ENCODE data around the gene RNF151. TPM values are rescaled to one million over a fixed set of nuclear protein-coding genes. Genes with fewer than 3 reads are reported as not detected.

Gene RNF151
- total RNA-seq, 2 experiments from 2014 or later = not detected

- Histone ChIP-seq H3K27ac (ENCODE audit: low read depth in 1 of 2, low read length in 2 of 2) (no peak overlapping the region), H3K4me1 (ENCODE audit: insufficient read depth, low read length) (peaks cover 14% of the 10 kb centered on the region), H3K27me3 (ENCODE audit: control insufficient read depth in 1 of 2, insufficient read depth in 2 of 2, low read length in 2 of 2) (peaks cover 49 to 68% of the 10 kb centered on the region in 2 experiments), H3K4me3 (ENCODE audit: low read length) (no peak overlapping the region), H3K36me3 (ENCODE audit: insufficient read depth, low read length) (no peaks in the 10 kb centered on the region), H3K9me3 (ENCODE audit: control insufficient read depth in 1 of 2, insufficient read depth in 1 of 2, low read length in 2 of 2) (peaks cover 0 to 40% of the 10 kb centered on the region in 2 experiments)
- no peak overlapping the region for H3K4me3 Mint-ChIP-seq
- ChIA-PET CTCF (no interaction called here), POLR2A (no interaction called here)
- no peak overlapping the region for H3K27ac Mint-ChIP-seq
- ATAC-seq (ENCODE audit: poor library complexity) = no peak
- TF ChIP-seq CTCF (IDR thresholded peaks at IDR 0.05) = no peak
- DNase-seq = no peak
- H3K9me3 Mint-ChIP-seq = no peaks in the 10 kb centered on the region
- H3K4me1 Mint-ChIP-seq (ENCODE audit: low read depth) = no peaks in the 10 kb centered on the region
- intact Hi-C loops (cut with DNase I, micrococcal nuclease) = no loop called here
- H3K36me3 Mint-ChIP-seq (ENCODE audit: low read depth) = no peaks in the 10 kb centered on the region
- H3K27me3 Mint-ChIP-seq = peaks cover 62% of the 10 kb centered on the region
Measured at GRCh38 chr16:1920727-1921171, 45.9 kb upstream of the RNF151 start.

GRCh38 chr16:1922357-1922756 is 44.3 kb upstream of the RNF151 start:
- Histone ChIP-seq H3K27me3 (ENCODE audit: control insufficient read depth in 1 of 2, insufficient read depth in 2 of 2, low read length in 2 of 2) (peaks cover 43 to 52% of the 10 kb centered on the region in 2 experiments), H3K4me3 (ENCODE audit: low read length) (no peak overlapping the region), H3K4me1 (ENCODE audit: insufficient read depth, low read length) (peaks cover 13% of the 10 kb centered on the region), H3K9me3 (ENCODE audit: control insufficient read depth in 1 of 2, insufficient read depth in 1 of 2, low read length in 2 of 2) (peaks cover 0 to 35% of the 10 kb centered on the region in 2 experiments), H3K27ac (ENCODE audit: low read depth in 1 of 2, low read length in 2 of 2) (no peak overlapping the region), H3K36me3 (ENCODE audit: insufficient read depth, low read length) (no peaks in the 10 kb centered on the region)
- no peak for ATAC-seq (ENCODE audit: poor library complexity)
- Mint-ChIP-seq H3K27me3 (peaks cover 49% of the 10 kb centered on the region), H3K4me3 (no peak overlapping the region), H3K4me1 (ENCODE audit: low read depth) (no peaks in the 10 kb centered on the region), H3K9me3 (no peaks in the 10 kb centered on the region), H3K36me3 (ENCODE audit: low read depth) (no peaks in the 10 kb centered on the region), H3K27ac (no peak overlapping the region)
- TF ChIP-seq CTCF (IDR thresholded peaks at IDR 0.05) = no peak
- ChIA-PET POLR2A (interaction anchor here (0.6 kb wide), 1 partner anchor 189 kb away, joined by 3 read pairs; no protein-coding TSS in a partner anchor), CTCF (no interaction called here)
- intact Hi-C loops (cut with DNase I, micrococcal nuclease) = no loop called here
- DNase-seq = no peak

DNA sequence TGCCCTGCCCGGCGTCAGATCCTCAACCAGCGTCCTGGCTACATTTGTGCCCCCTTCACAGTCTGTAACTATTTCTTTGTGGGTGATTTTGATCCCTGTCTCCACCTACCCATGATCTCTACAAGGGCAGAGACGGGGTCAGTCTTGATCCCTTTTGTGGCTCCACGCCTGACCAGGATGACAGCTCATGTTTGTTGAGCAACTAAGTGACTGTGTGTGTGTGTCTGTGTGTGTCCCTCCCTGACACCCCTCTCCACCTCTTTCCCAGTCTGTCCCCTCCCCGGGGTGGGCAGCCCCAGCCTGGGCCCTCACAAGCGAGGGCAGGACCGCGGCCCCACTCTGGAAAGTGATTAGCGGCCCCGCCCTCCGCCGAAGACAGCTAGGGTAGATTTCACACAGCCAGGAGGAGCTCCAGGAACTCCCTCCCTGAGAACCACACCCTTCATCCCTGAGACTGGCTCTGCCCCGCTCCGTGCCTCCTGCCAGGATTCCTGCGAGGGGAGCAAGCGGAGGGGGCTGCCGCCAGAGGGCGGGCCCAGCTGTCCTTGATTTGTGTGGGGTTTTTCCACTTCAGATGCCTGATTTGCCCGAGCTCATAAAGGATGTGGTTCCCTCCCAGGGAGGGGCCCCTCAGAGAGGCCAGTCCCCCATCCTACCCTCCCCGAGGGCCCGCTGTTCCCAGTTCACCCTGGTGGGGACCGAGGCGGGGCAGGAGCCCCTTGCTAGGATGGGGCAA is 43.2 kb upstream of the RNF151 start:
- Histone ChIP-seq H3K4me1 (ENCODE audit: insufficient read depth, low read length) (peaks cover 11% of the 10 kb centered on the region), H3K9me3 (ENCODE audit: control insufficient read depth in 1 of 2, insufficient read depth in 1 of 2, low read length in 2 of 2) (peaks cover 0 to 30% of the 10 kb centered on the region in 2 experiments), H3K36me3 (ENCODE audit: insufficient read depth, low read length) (no peaks in the 10 kb centered on the region), H3K4me3 (ENCODE audit: low read length) (no peak overlapping the region), H3K27ac (ENCODE audit: low read depth in 1 of 2, low read length in 2 of 2) (no peak overlapping the region), H3K27me3 (ENCODE audit: control insufficient read depth in 1 of 2, insufficient read depth in 2 of 2, low read length in 2 of 2) (peaks cover 39 to 48% of the 10 kb centered on the region in 2 experiments)
- POLR2A ChIA-PET = no interaction called here
- intact Hi-C loops (cut with DNase I, micrococcal nuclease) = no loop called here
- no peak for TF ChIP-seq CTCF (IDR thresholded peaks at IDR 0.05)
- CTCF ChIA-PET = interaction anchor here (1.0 kb wide), 1 partner anchor 217 kb away, joined by 4 read pairs; no protein-coding TSS in a partner anchor
- DNase-seq (peak in 3 of 14 experiments; percentile 23 to 53 (median 52)), ATAC-seq (ENCODE audit: poor library complexity) (no peak)
- H3K9me3 Mint-ChIP-seq = no peaks in the 10 kb centered on the region
- H3K27me3 Mint-ChIP-seq = peaks cover 49% of the 10 kb centered on the region
- no peaks in the 10 kb centered on the region for H3K36me3 Mint-ChIP-seq (ENCODE audit: low read depth)
- no peaks in the 10 kb centered on the region for H3K4me1 Mint-ChIP-seq (ENCODE audit: low read depth)
- no peak overlapping the region for H3K4me3 Mint-ChIP-seq
- no peak overlapping the region for H3K27ac Mint-ChIP-seq
